ENCODE results near the gene SULT4A1. TPM values are rescaled to one million over a fixed set of nuclear protein-coding genes. Genes with fewer than 3 reads are reported as not detected.

The SULT4A1 gene
- total RNA-seq, 4 donors from 2014 or later = 0.27 to 0.53 (median 0.47) TPM; not detected in 1

DNA sequence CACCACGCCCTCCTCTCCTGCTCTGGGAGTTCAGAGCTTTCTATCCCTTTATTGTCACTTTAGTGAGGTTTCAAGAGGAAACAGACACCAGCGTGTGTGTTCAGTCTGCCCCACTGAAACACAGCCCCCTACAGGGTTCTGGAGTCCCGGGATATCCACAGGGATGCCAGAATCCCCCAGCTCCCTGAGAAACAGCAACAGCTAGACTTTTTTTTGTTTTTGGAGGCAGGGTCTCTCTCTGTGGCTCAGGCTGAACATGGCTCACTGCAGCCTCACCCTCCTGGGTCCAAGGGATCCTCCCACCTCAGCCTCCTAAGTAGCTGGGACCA lies 10.4 kb downstream of the SULT4A1 start:
- Histone ChIP-seq H3K36me3 (no peaks in the 10 kb centered on the region), H3K9me3 (no peaks in the 10 kb centered on the region), H3K27me3 (no peaks in the 10 kb centered on the region), H3K4me3 (no peak overlapping the region), H3K27ac (no peak overlapping the region), H3K4me1 (no peaks in the 10 kb centered on the region)
- no peak for DNase-seq
- TF ChIP-seq POLR2A (IDR thresholded peaks at IDR 0.05) = no peak

DNA sequence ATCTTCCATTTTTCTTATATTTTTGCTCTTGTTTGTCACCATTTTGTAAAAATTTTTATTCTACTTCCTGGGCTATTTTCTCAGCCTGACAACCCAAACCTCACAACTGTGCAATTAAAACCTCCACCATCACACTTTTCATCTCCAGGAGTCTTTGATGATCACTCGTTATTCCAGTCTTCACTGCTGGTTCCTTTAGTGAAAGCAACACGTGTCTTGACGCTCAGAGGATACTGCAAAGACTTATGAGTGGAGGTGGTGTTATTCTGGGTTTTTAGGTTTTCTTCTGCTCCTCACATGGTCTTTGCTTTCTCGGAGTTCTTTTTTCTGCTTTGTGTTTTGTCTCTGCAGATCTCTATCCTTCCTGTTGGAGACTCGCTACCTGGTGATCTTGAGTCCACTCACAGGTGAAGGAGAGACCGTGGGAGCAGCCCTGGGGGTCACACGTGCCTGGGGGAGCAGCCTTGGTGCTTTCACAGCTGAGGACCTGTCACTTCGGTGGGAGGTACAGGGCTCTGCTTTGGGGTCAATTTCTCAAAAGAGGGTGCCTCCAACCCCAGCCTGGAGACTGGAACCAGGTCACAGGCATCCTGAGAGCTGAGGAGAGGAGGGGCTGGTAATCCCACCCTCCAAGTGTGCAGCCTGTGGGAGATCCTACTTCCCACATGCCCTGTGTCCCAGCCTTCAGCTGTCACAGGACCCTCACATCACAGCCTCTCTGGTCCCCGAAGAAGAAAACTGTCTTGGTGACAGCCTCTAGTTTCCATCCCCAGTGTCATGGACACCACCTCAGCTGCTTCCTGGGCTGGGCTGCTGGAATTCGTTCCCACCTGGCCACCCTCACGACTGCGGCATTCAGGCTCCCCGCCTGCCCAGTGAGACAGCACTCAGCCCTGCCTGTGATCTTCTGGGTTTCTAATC lies 11.0 kb downstream of the SULT4A1 start:
- no peaks in the 10 kb centered on the region for H3K27me3 ChIP-seq

DNA sequence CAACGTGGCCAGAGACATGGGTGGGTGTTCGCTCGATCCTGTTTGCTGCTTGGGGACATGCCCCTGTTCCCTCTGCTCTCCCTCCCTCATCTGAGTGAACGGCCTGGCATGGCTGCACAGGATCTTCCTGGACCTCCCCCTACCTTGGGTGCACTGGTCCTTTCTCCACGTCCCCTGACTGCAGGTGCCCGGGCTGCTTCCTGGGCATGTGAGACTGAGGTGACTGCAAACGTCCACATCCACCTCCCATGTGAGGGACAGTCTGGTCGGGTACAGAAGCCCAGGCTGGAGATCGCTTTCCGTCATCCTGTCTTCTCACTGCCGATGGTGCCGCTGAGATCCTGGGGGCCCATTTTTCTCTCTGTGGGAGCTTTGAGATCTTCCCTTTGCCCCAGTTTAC lies 11.8 kb downstream of the SULT4A1 start:
- H3K27me3 ChIP-seq = no peaks in the 10 kb centered on the region

More for the DNA sequence above, 11.0 kb downstream of the SULT4A1 start:
- no peaks in the 10 kb centered on the region for H3K4me1 ChIP-seq
- no peak overlapping the region for H3K27ac ChIP-seq
- H3K36me3 ChIP-seq = no peaks in the 10 kb centered on the region
- H3K9me3 ChIP-seq = no peaks in the 10 kb centered on the region
- DNase-seq = peak in 1 of 3 donors; percentile 28
- no peak overlapping the region for H3K4me3 ChIP-seq
- TF ChIP-seq POLR2A (IDR thresholded peaks at IDR 0.05) (no peak), CTCF (IDR thresholded peaks at IDR 0.05) (no peak)

GRCh38 chr22:43849731-43850130 lies 12.6 kb downstream of the SULT4A1 start:
- no peak for TF ChIP-seq POLR2A (IDR thresholded peaks at IDR 0.05)
- no peak for TF ChIP-seq CTCF (IDR thresholded peaks at IDR 0.05)
- peak in 2 of 3 donors; percentile 22 to 23 for DNase-seq
- H3K27ac ChIP-seq = no peak overlapping the region
- no peaks in the 10 kb centered on the region for H3K4me1 ChIP-seq
- no peak overlapping the region for H3K4me3 ChIP-seq
- H3K9me3 ChIP-seq = no peaks in the 10 kb centered on the region
- no peaks in the 10 kb centered on the region for H3K36me3 ChIP-seq
- H3K27me3 ChIP-seq = no peaks in the 10 kb centered on the region

More for the DNA sequence above, 11.8 kb downstream of the SULT4A1 start:
- peak in 1 of 3 donors; percentile 31 for DNase-seq
- Histone ChIP-seq H3K4me1 (no peaks in the 10 kb centered on the region), H3K36me3 (no peaks in the 10 kb centered on the region), H3K27ac (no peak overlapping the region), H3K9me3 (no peaks in the 10 kb centered on the region), H3K4me3 (no peak overlapping the region)
- no peak for TF ChIP-seq CTCF (IDR thresholded peaks at IDR 0.05)
- no peak for TF ChIP-seq POLR2A (IDR thresholded peaks at IDR 0.05)

GRCh38 chr22:43848366-43849171 lies 13.7 kb downstream of the SULT4A1 start:
- DNase-seq = peak in 2 of 3 donors; percentile 39 to 42
- no peak overlapping the region for H3K27ac ChIP-seq
- no peaks in the 10 kb centered on the region for H3K27me3 ChIP-seq

More at GRCh38 chr22:43848366-43849171, 13.7 kb downstream of the SULT4A1 start:
- TF ChIP-seq CTCF (IDR thresholded peaks at IDR 0.05) (peak in 1 of 6 experiments; percentile 9), POLR2A (IDR thresholded peaks at IDR 0.05) (no peak)
- no peaks in the 10 kb centered on the region for H3K36me3 ChIP-seq
- no peaks in the 10 kb centered on the region for H3K9me3 ChIP-seq
- no peak overlapping the region for H3K4me3 ChIP-seq
- H3K4me1 ChIP-seq = no peaks in the 10 kb centered on the region

All from Peyer's patch (tissue), 4 donors.